ENCODE measurements around the gene CCT6A. TPM values are rescaled to one million over a fixed set of nuclear protein-coding genes. Genes with fewer than 3 reads are reported as not detected.
"Not testable (repeated sequence)": the region's sequence is repeated elsewhere in the genome, so short reads cannot be mapped to it uniquely, and the experiment has no call there.

CCT6A gene
- total RNA-seq (135 TPM), polyA plus RNA-seq (198 TPM)
- long read RNA-seq, donor 1, transcript CCT6A-201 (14 exons, 2,719 nt), result major isoform, 6 of 13 reads
- long read RNA-seq, donor 1, partial matches to known transcripts, result 6 of 13 reads
- long read RNA-seq, donor 1, other reads (novel, unspliced or antisense), result 0 of 13 reads
- long read RNA-seq, donor 2, result 0 reads
- long read RNA-seq, donor 3, transcript CCT6A-204 (2 exons, 745 nt), result minor isoform, 6 of 202 reads
- long read RNA-seq, donor 3, transcript CCT6A-209 (3 exons, 411 nt), result minor isoform, 7 of 202 reads
- long read RNA-seq, donor 3, transcript CCT6A-201 (14 exons, 2,719 nt), result major isoform, 60 of 202 reads
- long read RNA-seq, donor 3, partial matches to known transcripts, result 123 of 202 reads
- long read RNA-seq, donor 3, other reads (novel, unspliced or antisense), result 0 of 202 reads
- long read RNA-seq, donor 4, transcript CCT6A-201 (14 exons, 2,719 nt), result major isoform, 17 of 98 reads
- long read RNA-seq, donor 4, partial matches to known transcripts, result 79 of 98 reads
- long read RNA-seq, donor 4, other reads (novel, unspliced or antisense), result 0 of 98 reads
- long read RNA-seq, donor 5, transcript CCT6A-204 (2 exons, 745 nt), result minor isoform, 5 of 238 reads
- long read RNA-seq, donor 5, transcript CCT6A-209 (3 exons, 411 nt), result minor isoform, 5 of 238 reads
- long read RNA-seq, donor 5, transcript CCT6A-201 (14 exons, 2,719 nt), result major isoform, 47 of 238 reads
- long read RNA-seq, donor 5, partial matches to known transcripts, result 178 of 238 reads
- long read RNA-seq, donor 5, other reads (novel, unspliced or antisense), result 0 of 238 reads
- long read RNA-seq, donor 6, transcript CCT6A-201 (14 exons, 2,719 nt), result major isoform, 47 of 88 reads
- long read RNA-seq, donor 6, transcript CCT6A-204 (2 exons, 745 nt), result minor isoform, 12 of 88 reads
- long read RNA-seq, donor 6, partial matches to known transcripts, result 26 of 88 reads
- long read RNA-seq, donor 6, other reads (novel, unspliced or antisense), result 0 of 88 reads
- long read RNA-seq, donor 7, transcript CCT6A-209 (3 exons, 411 nt), result minor isoform, 5 of 121 reads
- long read RNA-seq, donor 7, transcript CCT6A-201 (14 exons, 2,719 nt), result major isoform, 71 of 121 reads
- long read RNA-seq, donor 7, partial matches to known transcripts, result 40 of 121 reads
- long read RNA-seq, donor 7, other reads (novel, unspliced or antisense), result 0 of 121 reads
- long read RNA-seq, donor 8, transcript CCT6A-201 (14 exons, 2,719 nt), result major isoform, 14 of 26 reads
- long read RNA-seq, donor 8, partial matches to known transcripts, result 10 of 26 reads
- long read RNA-seq, donor 8, other reads (novel, unspliced or antisense), result 0 of 26 reads
- long read RNA-seq, donor 9, transcript CCT6A-201 (14 exons, 2,719 nt), result major isoform, 18 of 45 reads
- long read RNA-seq, donor 9, partial matches to known transcripts, result 24 of 45 reads
- long read RNA-seq, donor 9, other reads (novel, unspliced or antisense), result 0 of 45 reads
- long read RNA-seq, donor 10, transcript CCT6A-201 (14 exons, 2,719 nt), result major isoform, 30 of 78 reads
- long read RNA-seq, donor 10, partial matches to known transcripts, result 44 of 78 reads
- long read RNA-seq, donor 10, other reads (novel, unspliced or antisense), result 0 of 78 reads

DNA sequence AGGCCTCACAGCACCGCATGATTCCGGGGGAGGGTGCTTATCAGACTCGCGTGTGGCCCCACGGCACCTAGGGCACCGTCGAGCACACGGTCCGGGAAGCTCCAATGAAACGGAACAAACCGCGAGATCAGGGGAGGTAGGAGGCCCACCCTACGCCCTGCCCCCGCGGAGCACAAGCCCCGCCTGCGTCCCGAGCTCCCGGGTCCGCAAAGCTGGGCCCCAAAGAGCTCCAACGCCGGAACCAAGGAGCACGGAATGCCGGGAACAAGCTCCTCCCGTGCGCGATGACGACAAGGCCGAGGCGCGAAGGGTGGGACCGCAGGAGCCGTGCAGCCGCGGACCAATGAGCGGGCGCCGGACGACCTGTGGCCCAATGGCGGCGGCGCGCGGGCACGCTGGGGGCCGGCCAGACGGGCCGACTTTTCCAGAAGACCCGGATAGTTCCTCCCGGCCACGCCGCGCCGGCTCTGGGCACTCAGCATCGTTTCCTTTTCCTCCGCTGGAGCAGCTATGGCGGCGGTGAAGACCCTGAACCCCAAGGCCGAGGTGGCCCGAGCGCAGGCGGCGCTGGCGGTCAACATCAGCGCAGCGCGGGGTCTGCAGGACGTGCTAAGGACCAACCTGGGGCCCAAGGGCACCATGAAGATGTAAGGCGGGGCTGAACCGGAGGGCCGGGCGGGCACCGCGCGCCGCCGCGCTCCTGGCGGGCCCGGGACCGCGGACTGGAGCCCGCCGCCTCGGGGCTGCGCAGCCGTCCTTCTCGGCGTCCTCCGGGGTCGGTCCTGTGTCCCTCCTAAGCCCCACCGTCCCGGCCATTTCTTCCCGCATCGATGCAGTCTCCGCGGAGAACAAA is at the start of gene CCT6A, which contains the start of gene PSPH:
Gene CCT6A, plus strand, starts transcription at position 427 of the 853 bp plus-strand sequence. Its CDS starts 84 bp downstream, at position 511.
Gene PSPH, minus strand, starts transcription at position 106 of the 853 bp plus-strand sequence. CDS start 30,232 bp downstream, outside the sequence.
- peak within 1 kb of the TSS; percentile 84 to 89 for H3K27ac ChIP-seq (ENCODE audit: low read depth in 1 of 2, low read length in 1 of 2)
- H3K36me3 ChIP-seq (ENCODE audit: control insufficient read depth in 2 of 2, insufficient read depth in 2 of 2, low read length in 1 of 2), result peaks cover 10 to 23% of the 10 kb centered on the region in 2 donors
- DNase-seq (ENCODE audit: low read depth in 6 of 9, low spot score in 9 of 9), result peak; percentile 76 to 95 (median 89)
- H3K9me3 ChIP-seq (ENCODE audit: control insufficient read depth in 2 of 2, insufficient read depth in 1 of 2, low read length in 1 of 2), result peaks cover 0 to 2% of the 10 kb centered on the region in 2 donors
- H3K4me1 ChIP-seq (ENCODE audit: control insufficient read depth in 2 of 2, insufficient read depth in 2 of 2, low read length in 2 of 2), result peaks cover 10 to 11% of the 10 kb centered on the region in 2 donors
- under 1% methylated on average over 97 of the region's 97 CpGs for WGBS
- H3K27me3 ChIP-seq (ENCODE audit: control insufficient read depth in 2 of 2, insufficient read depth in 1 of 2, low read length in 1 of 2), result no peaks in the 10 kb centered on the region
- peak within 1 kb of the TSS; percentile 86 to 88 for H3K4me3 ChIP-seq (ENCODE audit: low read length in 2 of 2)

DNA sequence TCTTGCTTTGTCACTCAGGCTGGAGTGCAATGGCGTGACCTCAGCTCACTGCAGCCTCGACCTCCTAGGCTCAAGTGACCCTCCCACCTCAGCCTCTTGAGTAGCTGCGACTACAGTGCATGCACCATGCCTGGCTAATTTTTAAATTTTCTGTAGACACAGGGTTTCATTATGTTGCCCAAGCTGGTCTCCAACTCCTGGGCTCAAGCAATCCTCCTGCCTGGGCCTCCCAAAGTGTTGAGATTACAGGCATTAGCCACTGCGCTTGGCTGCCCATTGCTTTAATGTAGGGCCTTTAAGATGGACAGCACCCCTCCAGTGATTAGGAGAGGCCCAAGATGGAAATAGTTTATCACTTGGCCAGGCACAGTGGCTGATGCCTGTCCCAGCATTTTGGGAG is 47.8 kb upstream of the CCT6A start:
- Histone ChIP-seq H3K4me1 (ENCODE audit: control insufficient read depth in 2 of 2, insufficient read depth in 2 of 2, low read length in 2 of 2) (no peaks in the 10 kb centered on the region), H3K36me3 (ENCODE audit: control insufficient read depth in 2 of 2, insufficient read depth in 2 of 2, low read length in 1 of 2) (peaks cover 3% of the 10 kb centered on the region in 2 donors), H3K27ac (ENCODE audit: low read depth in 1 of 2, low read length in 1 of 2) (no peak overlapping the region), H3K9me3 (ENCODE audit: control insufficient read depth in 2 of 2, insufficient read depth in 1 of 2, low read length in 1 of 2) (no peaks in the 10 kb centered on the region), H3K27me3 (ENCODE audit: control insufficient read depth in 2 of 2, insufficient read depth in 1 of 2, low read length in 1 of 2) (no peaks in the 10 kb centered on the region), H3K4me3 (ENCODE audit: low read length in 2 of 2) (no peak overlapping the region)
- DNase-seq (ENCODE audit: low read depth in 6 of 9, low spot score in 9 of 9), result no peak
- WGBS, result 96% methylated on average over 4 of the region's 4 CpGs

GRCh38 chr7:56007167-56007652 is 44.4 kb upstream of the CCT6A start:
- DNase-seq (ENCODE audit: low read depth in 6 of 9, low spot score in 9 of 9), result no peak
- no peak overlapping the region for H3K4me3 ChIP-seq (ENCODE audit: low read length in 2 of 2)
- H3K27me3 ChIP-seq (ENCODE audit: control insufficient read depth in 2 of 2, insufficient read depth in 1 of 2, low read length in 1 of 2), result no peaks in the 10 kb centered on the region
- 99% methylated on average over 4 of the region's 4 CpGs for WGBS
- no peaks in the 10 kb centered on the region for H3K9me3 ChIP-seq (ENCODE audit: control insufficient read depth in 2 of 2, insufficient read depth in 1 of 2, low read length in 1 of 2)
- no peaks in the 10 kb centered on the region for H3K4me1 ChIP-seq (ENCODE audit: control insufficient read depth in 2 of 2, insufficient read depth in 2 of 2, low read length in 2 of 2)
- H3K36me3 ChIP-seq (ENCODE audit: control insufficient read depth in 2 of 2, insufficient read depth in 2 of 2, low read length in 1 of 2), result peaks cover 0 to 3% of the 10 kb centered on the region in 2 donors
- H3K27ac ChIP-seq (ENCODE audit: low read depth in 1 of 2, low read length in 1 of 2), result no peak overlapping the region

DNA sequence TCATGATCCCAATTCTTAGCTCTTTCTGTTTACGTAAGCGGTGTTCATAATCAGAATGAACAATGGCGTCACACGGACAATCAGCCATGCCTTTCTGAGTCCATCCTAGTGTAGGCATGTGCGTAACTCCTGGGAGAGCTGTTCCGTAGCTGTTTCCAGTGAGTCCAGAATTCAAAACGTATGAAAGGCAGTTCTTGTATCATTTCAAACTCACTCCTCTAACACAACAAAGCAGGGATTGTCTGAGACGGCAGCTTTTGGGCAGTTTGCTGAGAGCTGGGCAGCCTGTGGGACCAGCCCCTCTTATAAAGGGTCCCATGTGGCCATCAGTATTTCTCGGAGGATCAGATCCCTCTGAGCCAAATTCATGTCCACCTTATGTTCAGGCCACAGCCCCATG is 43.7 kb upstream of the CCT6A start:
- WGBS, result 96% methylated on average over 9 of the region's 9 CpGs
- H3K4me3 ChIP-seq (ENCODE audit: low read length in 2 of 2), result no peak overlapping the region
- H3K4me1 ChIP-seq (ENCODE audit: control insufficient read depth in 2 of 2, insufficient read depth in 2 of 2, low read length in 2 of 2), result no peaks in the 10 kb centered on the region
- no peak overlapping the region for H3K27ac ChIP-seq (ENCODE audit: low read depth in 1 of 2, low read length in 1 of 2)
- DNase-seq (ENCODE audit: low read depth in 6 of 9, low spot score in 9 of 9), result no peak
- no peaks in the 10 kb centered on the region for H3K27me3 ChIP-seq (ENCODE audit: control insufficient read depth in 2 of 2, insufficient read depth in 1 of 2, low read length in 1 of 2)
- H3K9me3 ChIP-seq (ENCODE audit: control insufficient read depth in 2 of 2, insufficient read depth in 1 of 2, low read length in 1 of 2), result no peaks in the 10 kb centered on the region
- H3K36me3 ChIP-seq (ENCODE audit: control insufficient read depth in 2 of 2, insufficient read depth in 2 of 2, low read length in 1 of 2), result peaks cover 0 to 3% of the 10 kb centered on the region in 2 donors

GRCh38 chr7:56009695-56010094 is 41.9 kb upstream of the CCT6A start:
- no peaks in the 10 kb centered on the region for H3K9me3 ChIP-seq (ENCODE audit: control insufficient read depth in 2 of 2, insufficient read depth in 1 of 2, low read length in 1 of 2)
- no peak overlapping the region for H3K4me3 ChIP-seq (ENCODE audit: low read length in 2 of 2)
- no peak overlapping the region for H3K27ac ChIP-seq (ENCODE audit: low read depth in 1 of 2, low read length in 1 of 2)
- no peak for DNase-seq (ENCODE audit: low read depth in 6 of 9, low spot score in 9 of 9)
- H3K27me3 ChIP-seq (ENCODE audit: control insufficient read depth in 2 of 2, insufficient read depth in 1 of 2, low read length in 1 of 2), result no peaks in the 10 kb centered on the region
- peaks cover 3% of the 10 kb centered on the region in 2 donors for H3K36me3 ChIP-seq (ENCODE audit: control insufficient read depth in 2 of 2, insufficient read depth in 2 of 2, low read length in 1 of 2)
- H3K4me1 ChIP-seq (ENCODE audit: control insufficient read depth in 2 of 2, insufficient read depth in 2 of 2, low read length in 2 of 2), result no peaks in the 10 kb centered on the region
- 94% methylated on average over 7 of the region's 7 CpGs for WGBS

DNA sequence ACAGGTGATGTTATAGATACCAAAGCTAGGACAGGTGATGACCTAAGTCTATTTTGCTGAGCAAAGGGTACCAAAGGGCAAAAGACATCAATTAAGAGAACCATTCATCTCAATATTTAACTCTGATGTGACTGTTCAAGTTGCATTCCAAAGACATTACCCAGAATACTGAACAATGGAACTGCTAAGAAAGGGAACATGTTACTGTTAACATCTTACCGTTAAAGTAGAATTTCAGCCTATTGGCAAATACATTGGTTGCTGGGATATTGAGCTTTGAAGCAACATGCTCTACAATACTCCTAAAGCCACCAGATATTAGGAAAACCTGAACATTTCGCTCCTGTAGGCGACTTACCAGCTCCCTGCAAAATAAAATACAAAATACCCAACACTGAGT is 34.5 kb upstream of the CCT6A start:
- not testable (repeated sequence) for H3K4me3 ChIP-seq (ENCODE audit: low read length in 2 of 2); H3K27ac ChIP-seq (ENCODE audit: low read depth in 1 of 2, low read length in 1 of 2); H3K9me3 ChIP-seq (ENCODE audit: control insufficient read depth in 2 of 2, insufficient read depth in 1 of 2, low read length in 1 of 2); H3K27me3 ChIP-seq (ENCODE audit: control insufficient read depth in 2 of 2, insufficient read depth in 1 of 2, low read length in 1 of 2); DNase-seq (ENCODE audit: low read depth in 6 of 9, low spot score in 9 of 9); H3K4me1 ChIP-seq (ENCODE audit: control insufficient read depth in 2 of 2, insufficient read depth in 2 of 2, low read length in 2 of 2)
- 98% methylated on average over 3 of the region's 3 CpGs for WGBS
- H3K36me3 ChIP-seq (ENCODE audit: control insufficient read depth in 2 of 2, insufficient read depth in 2 of 2, low read length in 1 of 2), result peaks cover 8 to 12% of the 10 kb centered on the region in 2 donors

- Histone ChIP-seq H3K4me3 (ENCODE audit: low read length in 2 of 2) (no peak overlapping the region), H3K27ac (ENCODE audit: low read depth in 1 of 2, low read length in 1 of 2) (no peak overlapping the region), H3K9me3 (ENCODE audit: control insufficient read depth in 2 of 2, insufficient read depth in 1 of 2, low read length in 1 of 2) (no peaks in the 10 kb centered on the region), H3K36me3 (ENCODE audit: control insufficient read depth in 2 of 2, insufficient read depth in 2 of 2, low read length in 1 of 2) (peaks cover 7 to 12% of the 10 kb centered on the region in 2 donors), H3K4me1 (ENCODE audit: control insufficient read depth in 2 of 2, insufficient read depth in 2 of 2, low read length in 2 of 2) (no peaks in the 10 kb centered on the region), H3K27me3 (ENCODE audit: control insufficient read depth in 2 of 2, insufficient read depth in 1 of 2, low read length in 1 of 2) (no peaks in the 10 kb centered on the region)
- no peak for DNase-seq (ENCODE audit: low read depth in 6 of 9, low spot score in 9 of 9)
- 76% methylated on average over 9 of the region's 9 CpGs for WGBS
These were observed 32.1 kb upstream of the CCT6A start for GRCh38 chr7:56019501-56019900.

Measured in thymus (tissue), 14 donors.